Hematopoietic multipotent progenitor cell treated with erythropoietin and hydrocortisone succinate and interleukin-3 and kit ligand, for 17 days (in vitro differentiated cells): Measurements from ENCODE around the gene MAGEA11.
"Not testable (repeated sequence)": the region's sequence is repeated elsewhere in the genome, so short reads cannot be mapped to it uniquely, and the experiment has no call there.

Experiments used
- DNase-seq: peaks from one replicate; pipeline ENCODE4 v3.0.0-alpha.2; 2015; ENCODE audit warnings: low spot score

MAGEA11 gene

GRCh38 chrX:149711545-149712236, at the start of gene MAGEA11:
TSS of gene MAGEA11 (plus strand) at chrX:149712060. CDS start at chrX:149713160, 1,100 bp downstream.
- DNase-seq, result no peak

GRCh38 chrX:149675088-149675487, 36.8 kb upstream of the MAGEA11 start:
- not testable (repeated sequence) for DNase-seq

- DNase-seq, result not testable (repeated sequence)
These were observed 36.3 kb upstream of the MAGEA11 start for GRCh38 chrX:149675554-149675953.

GRCh38 chrX:149679164-149679678, 32.6 kb upstream of the MAGEA11 start:
- not testable (repeated sequence) for DNase-seq

- no peak for DNase-seq
These were observed 30.7 kb upstream of the MAGEA11 start for GRCh38 chrX:149681182-149681581.

- no peak for DNase-seq
These were observed 29.8 kb upstream of the MAGEA11 start for GRCh38 chrX:149682031-149682430.

- DNase-seq, result no peak
These were observed 28.6 kb upstream of the MAGEA11 start for GRCh38 chrX:149682956-149683947.

- DNase-seq, result no peak
These were observed 27.7 kb upstream of the MAGEA11 start for GRCh38 chrX:149683966-149684730.

- no peak for DNase-seq
These were observed 23.9 kb upstream of the MAGEA11 start for GRCh38 chrX:149687991-149688390.

GRCh38 chrX:149688552-149688951, 23.3 kb upstream of the MAGEA11 start:
- no peak for DNase-seq

GRCh38 chrX:149691794-149692193, 20.1 kb upstream of the MAGEA11 start:
- DNase-seq, result no peak

- not testable (repeated sequence) for DNase-seq
These were observed 19.1 kb upstream of the MAGEA11 start for GRCh38 chrX:149692686-149693272.

GRCh38 chrX:149699761-149700160, 12.1 kb upstream of the MAGEA11 start:
- no peak for DNase-seq

- no peak for DNase-seq
These were observed 7.2 kb upstream of the MAGEA11 start for GRCh38 chrX:149704664-149705063.

GRCh38 chrX:149707147-149707901, 4.5 kb upstream of the MAGEA11 start:
- no peak for DNase-seq

GRCh38 chrX:149712831-149713230, 971 bp downstream of the MAGEA11 start:
- no peak for DNase-seq

- DNase-seq, result no peak
These were observed 1.6 kb downstream of the MAGEA11 start for GRCh38 chrX:149713279-149714050.

- no peak for DNase-seq
These were observed 3.6 kb downstream of the MAGEA11 start for GRCh38 chrX:149715468-149715867.

- DNase-seq, result no peak
These were observed 4.8 kb downstream of the MAGEA11 start for GRCh38 chrX:149716632-149717031.

- no peak for DNase-seq
These were observed 5.9 kb downstream of the MAGEA11 start for GRCh38 chrX:149717803-149718202.
